Activated gamma-delta T cell treated with Interleukin-2 at 50 U/mL for 16 hours (primary cell): ENCODE measurements around the gene TASL.
"Not testable (repeated sequence)": the region's sequence is repeated elsewhere in the genome, so short reads cannot be mapped to it uniquely, and the experiment has no call there.

Experiments
- DNase-seq: peaks from one replicate; pipeline ENCODE4 v3.0.0-alpha.2; 2020

The TASL gene

GRCh38 chrX:30577362-30577991 lies at the start of gene TASL:
TASL (minus strand) TSS chrX:30577766; CDS start chrX:30560355, 17,411 bp downstream.
- DNase-seq, result peak; percentile 4

DNA sequence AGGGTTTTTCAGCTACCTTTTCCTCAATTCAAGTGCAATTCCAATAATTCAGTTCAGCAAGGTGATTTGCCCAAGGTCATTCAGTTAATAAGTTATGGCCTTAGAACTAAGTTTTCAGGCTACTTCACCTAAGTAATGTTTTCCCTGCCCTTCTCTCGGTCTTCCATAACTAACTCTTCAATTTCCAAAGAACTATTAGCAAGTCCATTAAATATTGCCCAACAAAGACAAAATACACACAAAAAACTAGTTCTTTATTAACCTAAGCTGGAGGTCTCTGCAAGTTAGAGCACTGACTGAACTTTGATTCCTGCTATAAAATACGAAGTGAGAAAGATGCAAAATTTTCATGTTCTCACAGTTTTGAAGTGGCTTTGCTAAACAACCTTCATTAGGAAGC lies 48.8 kb upstream of the TASL start:
- DNase-seq, result no peak

DNA sequence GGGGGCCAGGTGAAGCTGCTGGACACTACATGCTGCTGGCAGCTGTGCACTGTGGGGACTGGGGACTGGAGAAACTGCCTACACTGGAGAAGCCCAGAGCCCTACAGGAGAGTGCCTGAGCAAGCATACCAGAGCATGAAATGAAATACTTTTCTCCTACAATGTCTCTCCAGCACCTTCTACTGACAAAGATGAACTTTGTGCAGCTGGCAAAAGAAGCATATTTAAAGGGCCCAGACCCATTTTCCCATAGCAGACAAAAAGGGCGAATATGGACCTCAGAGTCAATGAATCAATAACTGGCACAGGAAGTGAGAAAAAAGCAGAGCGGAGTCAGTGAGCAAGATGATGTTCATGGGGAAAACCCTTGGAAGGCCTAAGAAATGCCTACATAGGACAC lies 44.8 kb upstream of the TASL start:
- no peak for DNase-seq

GRCh38 chrX:30620980-30621618 lies 43.5 kb upstream of the TASL start:
- no peak for DNase-seq

- DNase-seq, result no peak
Measured at GRCh38 chrX:30620125-30620524, 42.6 kb upstream of the TASL start.

GRCh38 chrX:30618160-30618765 lies 40.7 kb upstream of the TASL start:
- DNase-seq, result no peak

- no peak for DNase-seq
Measured at GRCh38 chrX:30615229-30615628, 37.7 kb upstream of the TASL start.

GRCh38 chrX:30613721-30614120 lies 36.2 kb upstream of the TASL start:
- no peak for DNase-seq

- DNase-seq, result no peak
Measured at GRCh38 chrX:30612250-30612655, 34.7 kb upstream of the TASL start.

GRCh38 chrX:30610026-30610425 lies 32.5 kb upstream of the TASL start:
- no peak for DNase-seq

GRCh38 chrX:30607155-30607554 lies 29.6 kb upstream of the TASL start:
- DNase-seq, result no peak

DNA sequence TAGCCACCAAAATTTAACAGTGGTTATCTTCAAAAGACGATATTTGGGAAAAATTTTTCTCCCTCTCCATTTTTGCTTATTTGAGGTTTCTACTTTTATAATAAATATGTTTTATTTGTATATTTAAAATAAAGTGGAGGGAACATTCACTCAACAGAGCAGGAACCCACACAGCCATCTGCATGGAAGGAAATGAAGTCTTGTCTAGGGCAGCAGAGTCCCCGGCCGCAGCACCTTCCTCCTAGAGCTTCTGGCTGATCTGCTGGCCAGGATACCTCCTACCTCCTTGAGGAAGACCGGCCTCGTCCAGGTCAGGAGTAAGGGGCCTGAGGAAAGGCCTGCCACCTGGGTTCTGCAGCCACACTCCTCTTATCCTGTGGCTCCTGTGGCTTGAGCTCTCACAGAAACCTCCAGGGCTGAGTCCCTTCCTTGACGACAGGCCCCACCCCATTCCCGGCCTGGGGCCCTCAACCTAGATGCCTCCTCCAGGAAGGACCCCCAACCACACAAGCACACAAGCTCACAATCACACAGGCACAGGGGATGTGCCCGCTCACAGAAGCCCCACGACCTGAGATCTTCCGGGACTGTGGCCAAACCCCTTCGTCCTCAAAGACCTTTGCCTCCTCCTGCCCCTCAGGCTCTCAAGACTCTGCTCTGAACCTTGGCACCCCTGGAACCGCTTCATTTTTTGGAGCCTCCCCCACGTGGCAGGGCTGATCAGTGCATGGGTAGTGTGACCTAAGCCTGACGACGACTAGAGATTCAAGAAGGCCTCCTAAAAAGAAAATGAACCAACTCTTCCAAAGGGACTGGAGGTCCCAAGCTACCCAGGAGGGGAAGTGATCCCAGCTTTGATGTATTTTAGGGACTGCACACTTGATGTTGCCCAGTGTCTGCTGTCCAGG lies 23.0 kb upstream of the TASL start:
- not testable (repeated sequence) for DNase-seq

GRCh38 chrX:30597216-30598012 lies 19.8 kb upstream of the TASL start:
- no peak for DNase-seq

- DNase-seq, result no peak
Measured at GRCh38 chrX:30593440-30594200, 16.1 kb upstream of the TASL start.

GRCh38 chrX:30592831-30593230 lies 15.3 kb upstream of the TASL start:
- DNase-seq, result no peak

DNA sequence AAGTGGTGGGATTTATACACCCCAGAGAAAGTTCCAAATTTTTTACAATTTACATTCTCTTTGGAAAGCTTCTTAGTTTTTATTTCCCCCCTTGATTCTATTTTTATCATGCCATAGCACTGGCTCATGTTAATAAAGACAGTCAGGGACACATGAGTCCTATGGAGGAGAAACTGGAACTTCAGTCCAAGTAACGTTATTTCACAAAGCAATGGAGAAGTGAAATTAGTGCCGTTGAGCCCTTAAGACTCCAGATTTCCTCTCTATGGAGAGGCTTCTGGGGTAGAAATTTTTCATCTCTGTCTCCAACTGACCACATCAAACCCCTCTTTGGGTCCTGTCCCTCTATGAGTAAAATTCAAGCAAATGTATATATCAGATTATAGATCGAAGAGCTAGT lies 12.8 kb upstream of the TASL start:
- DNase-seq, result no peak

DNA sequence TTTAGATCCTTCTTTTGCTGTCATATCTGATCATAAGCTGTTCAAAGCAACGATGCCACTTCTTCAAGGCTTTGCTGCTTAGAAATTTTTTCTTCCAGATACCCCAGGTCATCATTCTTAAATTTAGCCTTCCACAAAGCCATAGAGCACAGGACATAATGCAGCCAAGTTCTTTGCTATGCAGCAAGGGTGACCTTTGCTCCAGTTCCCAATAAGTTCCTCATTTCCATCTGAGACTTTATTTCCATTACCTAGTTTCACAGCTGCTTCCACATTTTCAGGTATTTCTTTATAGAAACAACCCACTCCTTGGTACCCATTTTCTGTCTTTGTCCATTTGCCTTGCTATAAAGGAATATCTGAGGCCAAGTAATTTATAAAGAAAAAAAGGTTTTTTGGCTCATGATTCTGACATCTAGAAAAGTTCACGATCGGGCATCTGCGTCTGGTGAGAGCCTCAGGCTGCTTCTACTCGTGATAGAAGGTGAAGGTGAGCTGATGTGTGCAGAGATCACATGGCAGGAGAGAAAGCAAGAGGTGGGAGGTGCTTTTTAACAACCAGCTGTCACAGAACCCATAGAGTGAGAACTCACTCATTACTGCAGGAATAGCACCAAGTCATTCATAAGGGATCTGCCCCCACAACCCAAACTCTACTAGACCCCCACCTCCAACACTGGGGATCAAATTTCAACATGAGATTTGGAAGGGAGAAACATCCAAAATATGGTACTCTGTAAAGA lies 11.8 kb upstream of the TASL start:
- no peak for DNase-seq

DNA sequence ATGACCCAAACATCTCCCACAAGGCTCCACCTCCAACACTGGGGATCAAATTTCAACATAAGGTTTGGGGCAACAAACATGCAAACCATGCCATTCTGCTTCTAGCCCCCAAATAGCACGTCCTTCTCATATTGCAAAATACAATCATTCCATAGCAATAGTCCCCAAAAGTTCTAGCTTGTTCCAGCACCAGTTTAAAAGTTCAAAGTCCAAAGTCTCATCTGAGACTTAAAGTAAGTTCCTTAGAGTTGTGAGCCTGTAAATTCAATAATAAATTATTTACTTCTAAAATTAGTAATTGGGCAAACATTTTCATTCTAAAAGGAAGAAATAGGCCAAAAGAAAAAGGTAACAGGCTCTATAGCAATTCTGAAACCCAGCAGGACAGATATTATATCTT lies 8.9 kb upstream of the TASL start:
- no peak for DNase-seq

GRCh38 chrX:30582664-30583063 lies 5.1 kb upstream of the TASL start:
- DNase-seq, result no peak

- DNase-seq, result no peak
Measured at GRCh38 chrX:30580641-30581040, 3.1 kb upstream of the TASL start.

GRCh38 chrX:30576881-30577280 lies 685 bp downstream of the TASL start:
- no peak for DNase-seq
